Measurements from ENCODE around the gene TTC32.

- no peak for TF ChIP-seq CTCF (IDR thresholded peaks at IDR 0.05)
- TF ChIP-seq POLR2AphosphoS5 (IDR thresholded peaks at IDR 0.05): no peak
These were observed 495 bp upstream of the TTC32 start for GRCh38 chr2:19902216-19902740.

Measured in breast epithelium (tissue), 3 donors.